Measurements from ENCODE around the gene SPARC.

Gene SPARC

GRCh38 chr5:151622367-151623088 lies 64.2 kb downstream of the SPARC start:
- DNase-seq (ENCODE audit: low read depth): no peak

DNA sequence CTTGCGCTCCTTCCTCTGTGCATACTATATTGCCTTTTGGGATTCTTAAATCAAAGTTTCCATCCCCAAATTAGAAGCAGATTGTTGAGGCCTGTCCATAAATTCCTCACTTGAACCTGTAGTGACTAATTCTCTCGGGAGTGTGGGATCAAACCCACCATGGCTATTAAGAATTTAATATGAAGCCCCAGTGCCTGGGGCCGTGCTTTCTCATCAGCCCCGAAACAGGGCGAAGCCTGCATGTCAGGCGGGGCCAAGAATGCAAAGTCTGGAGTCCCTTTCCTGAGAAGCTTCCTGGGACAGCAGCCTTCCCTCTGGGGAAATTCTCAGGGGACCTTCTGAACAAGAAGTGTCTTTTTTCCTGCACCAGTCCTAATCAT lies 66.3 kb downstream of the SPARC start:
- DNase-seq (ENCODE audit: low read depth): no peak

- no peak for DNase-seq (ENCODE audit: low read depth)
Observed at GRCh38 chr5:151619812-151620460, 66.8 kb downstream of the SPARC start.

- DNase-seq (ENCODE audit: low read depth): no peak
Observed at GRCh38 chr5:151618907-151619306, 67.8 kb downstream of the SPARC start.

GRCh38 chr5:151617841-151618710 lies 68.6 kb downstream of the SPARC start:
- DNase-seq (ENCODE audit: low read depth): no peak

DNA sequence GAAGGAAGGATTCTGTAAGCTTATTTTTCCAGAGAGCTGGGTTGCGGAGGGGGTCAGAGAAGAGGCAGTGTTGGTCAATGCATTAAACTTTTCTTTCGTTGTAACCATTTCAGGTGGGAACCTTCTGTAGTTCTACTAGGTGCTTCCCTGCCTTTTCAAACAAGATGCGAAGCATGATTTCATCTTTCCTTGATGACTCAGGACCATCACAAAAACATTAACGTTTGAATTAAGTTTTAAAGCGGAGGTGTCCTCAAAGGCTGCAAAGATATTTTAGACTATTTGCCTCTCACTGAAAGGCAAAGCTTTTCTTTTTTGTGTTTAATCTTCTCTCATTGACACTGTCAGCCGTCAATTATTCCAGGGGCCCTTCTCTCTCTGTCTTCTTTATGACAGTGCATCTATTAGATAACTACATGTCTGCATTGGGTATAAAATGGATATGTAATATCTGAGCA lies 69.3 kb downstream of the SPARC start:
- no peak for DNase-seq (ENCODE audit: low read depth)

- DNase-seq (ENCODE audit: low read depth): no peak
Observed at GRCh38 chr5:151615431-151615830, 71.3 kb downstream of the SPARC start.

GRCh38 chr5:151614565-151614964 lies 72.2 kb downstream of the SPARC start:
- DNase-seq (ENCODE audit: low read depth): no peak

GRCh38 chr5:151612689-151613427 lies 73.9 kb downstream of the SPARC start:
- no peak for DNase-seq (ENCODE audit: low read depth)

GRCh38 chr5:151611127-151611775 lies 75.5 kb downstream of the SPARC start:
- DNase-seq (ENCODE audit: low read depth): no peak
